ENCODE results near the gene GALNT10. TPM values are rescaled to one million over a fixed set of nuclear protein-coding genes. Genes with fewer than 3 reads are reported as not detected.

GALNT10 gene
- total RNA-seq, 2 donors from 2014 or later: 21.7 to 27.1 TPM

GRCh38 chr5:154391788-154392187 lies 201.3 kb downstream of the GALNT10 start:
- H3K4me3 ChIP-seq: no peak overlapping the region
- H3K27ac ChIP-seq: no peak overlapping the region
- no peaks in the 10 kb centered on the region for H3K4me1 ChIP-seq (replicated peaks)
- DNase-seq (ENCODE audit: low spot score): no peak
- intact Hi-C loops (cut with DNase I): no loop called here
- H3K36me3 ChIP-seq: no peaks in the 10 kb centered on the region
- H3K9me3 ChIP-seq: no peaks in the 10 kb centered on the region
- no peak for TF ChIP-seq POLR2A (IDR thresholded peaks at IDR 0.05)
- no peak for TF ChIP-seq POLR2AphosphoS5 (IDR thresholded peaks at IDR 0.05)
- TF ChIP-seq CTCF (IDR thresholded peaks at IDR 0.05): no peak
- WGBS: 92% methylated on average over 2 of the region's 2 CpGs
- H3K27me3 ChIP-seq (replicated peaks; ENCODE audit: insufficient read depth): no peaks in the 10 kb centered on the region

- Histone ChIP-seq H3K27ac (no peak overlapping the region), H3K4me1 (replicated peaks) (no peaks in the 10 kb centered on the region), H3K27me3 (replicated peaks; ENCODE audit: insufficient read depth) (no peaks in the 10 kb centered on the region), H3K4me3 (no peak overlapping the region), H3K36me3 (no peaks in the 10 kb centered on the region), H3K9me3 (no peaks in the 10 kb centered on the region)
- no peak for DNase-seq (ENCODE audit: low spot score)
- intact Hi-C loops (cut with DNase I): no loop called here
- TF ChIP-seq CTCF (IDR thresholded peaks at IDR 0.05): no peak
- no peak for TF ChIP-seq POLR2A (IDR thresholded peaks at IDR 0.05)
- TF ChIP-seq POLR2AphosphoS5 (IDR thresholded peaks at IDR 0.05): no peak
- WGBS: 93% methylated on average over 3 of the region's 3 CpGs
Observed at GRCh38 chr5:154393850-154394249, 203.3 kb downstream of the GALNT10 start.

- intact Hi-C loops (cut with DNase I): no loop called here
- Histone ChIP-seq H3K4me1 (replicated peaks) (no peaks in the 10 kb centered on the region), H3K27ac (no peak overlapping the region), H3K27me3 (replicated peaks; ENCODE audit: insufficient read depth) (no peaks in the 10 kb centered on the region), H3K36me3 (no peaks in the 10 kb centered on the region), H3K9me3 (no peaks in the 10 kb centered on the region), H3K4me3 (no peak overlapping the region)
- DNase-seq (ENCODE audit: low spot score): no peak
- 77% methylated on average over 5 of the region's 5 CpGs for WGBS
- TF ChIP-seq POLR2AphosphoS5 (IDR thresholded peaks at IDR 0.05): no peak
- no peak for TF ChIP-seq CTCF (IDR thresholded peaks at IDR 0.05)
- no peak for TF ChIP-seq POLR2A (IDR thresholded peaks at IDR 0.05)
Observed at GRCh38 chr5:154394307-154394706, 203.8 kb downstream of the GALNT10 start.

DNA sequence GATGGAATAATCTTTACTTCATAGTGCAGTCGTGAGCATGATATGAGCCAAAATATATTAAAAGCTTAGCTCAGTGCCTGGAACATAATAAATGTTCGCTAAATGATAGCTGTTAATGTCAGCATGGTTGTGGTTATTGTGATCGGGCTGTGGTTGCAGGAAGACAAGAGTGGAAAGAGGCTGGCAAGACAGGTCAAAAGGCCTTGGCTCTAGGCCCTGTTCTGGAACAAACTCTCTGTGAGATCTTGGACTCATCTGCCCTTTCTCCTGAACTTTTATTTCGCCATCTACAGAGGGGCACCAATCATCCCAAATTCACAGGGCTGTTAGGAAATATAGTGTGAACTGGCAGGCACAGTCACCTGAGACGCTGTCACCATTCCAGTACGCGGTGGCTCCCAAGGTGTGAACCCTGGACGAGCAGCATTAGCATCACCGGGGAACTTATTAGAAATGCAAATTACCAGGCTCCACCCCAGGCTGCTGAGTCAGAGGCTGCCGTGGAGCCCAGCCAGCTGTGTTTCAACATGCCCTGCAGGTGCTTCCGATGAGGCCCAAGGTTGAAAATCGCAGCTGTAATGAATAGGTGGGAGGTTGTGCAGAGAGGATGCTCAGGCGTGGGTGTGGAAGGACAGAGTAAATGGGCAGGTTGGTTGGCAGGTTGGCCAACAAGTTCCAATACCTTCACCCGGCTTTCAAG lies 205.0 kb downstream of the GALNT10 start:
- no peak for DNase-seq (ENCODE audit: low spot score)
- no peaks in the 10 kb centered on the region for H3K4me1 ChIP-seq (replicated peaks)
- WGBS: 68% methylated on average over 14 of the region's 14 CpGs
- H3K4me3 ChIP-seq: no peak overlapping the region
- H3K9me3 ChIP-seq: no peaks in the 10 kb centered on the region
- no peaks in the 10 kb centered on the region for H3K36me3 ChIP-seq
- no peak overlapping the region for H3K27ac ChIP-seq
- intact Hi-C loops (cut with DNase I): no loop called here
- H3K27me3 ChIP-seq (replicated peaks; ENCODE audit: insufficient read depth): no peaks in the 10 kb centered on the region
- no peak for TF ChIP-seq POLR2A (IDR thresholded peaks at IDR 0.05)
- no peak for TF ChIP-seq CTCF (IDR thresholded peaks at IDR 0.05)

DNA sequence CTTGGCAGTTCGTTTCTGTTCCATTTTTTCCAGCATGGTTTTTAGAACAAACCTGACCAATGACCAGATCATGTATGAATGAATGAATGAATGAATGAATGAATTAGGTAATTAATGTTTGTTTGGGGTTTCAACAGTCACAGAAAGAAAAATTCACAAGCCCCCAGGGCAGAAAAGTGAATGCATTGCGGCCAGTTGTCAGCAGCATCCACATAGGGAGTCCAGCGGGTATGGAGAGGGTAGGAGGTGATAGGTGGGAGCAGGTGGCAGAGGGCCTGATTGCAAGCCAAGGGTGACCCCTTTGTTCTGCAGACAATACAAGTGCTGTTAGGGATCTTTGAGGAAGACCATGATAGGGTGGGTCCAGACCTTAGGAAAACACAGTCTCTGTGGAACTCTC lies 205.6 kb downstream of the GALNT10 start:
- H3K36me3 ChIP-seq: no peaks in the 10 kb centered on the region
- H3K9me3 ChIP-seq: no peaks in the 10 kb centered on the region
- TF ChIP-seq POLR2AphosphoS5 (IDR thresholded peaks at IDR 0.05) (no peak), POLR2A (IDR thresholded peaks at IDR 0.05) (no peak), CTCF (IDR thresholded peaks at IDR 0.05) (no peak)
- intact Hi-C loops (cut with DNase I): no loop called here
- no peaks in the 10 kb centered on the region for H3K27me3 ChIP-seq (replicated peaks; ENCODE audit: insufficient read depth)
- H3K4me1 ChIP-seq (replicated peaks): no peaks in the 10 kb centered on the region
- DNase-seq (ENCODE audit: low spot score): no peak
- 74% methylated on average over 3 of the region's 3 CpGs for WGBS
- no peak overlapping the region for H3K4me3 ChIP-seq
- H3K27ac ChIP-seq: no peak overlapping the region
